Lung microvascular endothelial cell (primary cell): Measurements from ENCODE around the gene UBE2E2. TPM values are rescaled to one million over a fixed set of nuclear protein-coding genes. Genes with fewer than 3 reads are reported as not detected.
A peak's percentile ranks its signal among the peaks of the same experiment; 100 is the strongest.

Experiments used
- DNase-seq, 2 donors: peaks; one replicate each; pipeline versions ENCODE4 v3.0.0 to v3.0.0-alpha.2; 2010; ENCODE audit warnings: low read depth in 2 of 2
- total RNA-seq: library from RNA; depleted of rRNA; stranded (reverse); fragments of >200 nt; gene quantifications from 2 replicates; pipeline ENCODE4 v1.2.1, GENCODE V29; 2014

Gene UBE2E2
- total RNA-seq, 1 donor from 2014 or later: 20.4 TPM

- DNase-seq: no peak
These were observed 186.0 kb downstream of the UBE2E2 start for GRCh38 chr3:23389089-23389488.

GRCh38 chr3:23389686-23390085 is 186.6 kb downstream of the UBE2E2 start:
- no peak for DNase-seq

- no peak for DNase-seq
These were observed 187.3 kb downstream of the UBE2E2 start for GRCh38 chr3:23390446-23390845.

GRCh38 chr3:23390989-23391553 is 187.9 kb downstream of the UBE2E2 start:
- no peak for DNase-seq

DNA sequence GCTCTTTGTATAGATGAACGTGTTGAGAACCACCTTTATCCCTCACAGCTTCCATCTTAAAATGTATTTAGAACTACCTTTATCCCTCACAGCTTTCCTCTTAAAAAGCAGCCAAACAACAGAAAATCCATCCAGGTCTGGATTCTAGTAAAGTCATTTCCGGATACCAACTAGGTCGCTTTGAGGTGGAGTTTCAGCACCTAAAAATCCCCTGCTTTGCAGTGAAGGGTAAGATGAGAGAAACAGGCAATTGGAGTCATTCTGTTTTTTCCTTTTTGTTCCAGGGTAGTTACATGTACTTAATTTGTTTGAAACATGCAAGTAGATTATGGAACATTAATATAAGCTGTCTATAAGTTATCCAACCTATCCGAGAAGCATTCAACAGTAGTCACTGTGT is 192.0 kb downstream of the UBE2E2 start:
- DNase-seq: no peak

GRCh38 chr3:23396746-23397145 is 193.6 kb downstream of the UBE2E2 start:
- peak; percentile 15 to 44 for DNase-seq

- no peak for DNase-seq
These were observed 196.1 kb downstream of the UBE2E2 start for GRCh38 chr3:23399221-23399620.

DNA sequence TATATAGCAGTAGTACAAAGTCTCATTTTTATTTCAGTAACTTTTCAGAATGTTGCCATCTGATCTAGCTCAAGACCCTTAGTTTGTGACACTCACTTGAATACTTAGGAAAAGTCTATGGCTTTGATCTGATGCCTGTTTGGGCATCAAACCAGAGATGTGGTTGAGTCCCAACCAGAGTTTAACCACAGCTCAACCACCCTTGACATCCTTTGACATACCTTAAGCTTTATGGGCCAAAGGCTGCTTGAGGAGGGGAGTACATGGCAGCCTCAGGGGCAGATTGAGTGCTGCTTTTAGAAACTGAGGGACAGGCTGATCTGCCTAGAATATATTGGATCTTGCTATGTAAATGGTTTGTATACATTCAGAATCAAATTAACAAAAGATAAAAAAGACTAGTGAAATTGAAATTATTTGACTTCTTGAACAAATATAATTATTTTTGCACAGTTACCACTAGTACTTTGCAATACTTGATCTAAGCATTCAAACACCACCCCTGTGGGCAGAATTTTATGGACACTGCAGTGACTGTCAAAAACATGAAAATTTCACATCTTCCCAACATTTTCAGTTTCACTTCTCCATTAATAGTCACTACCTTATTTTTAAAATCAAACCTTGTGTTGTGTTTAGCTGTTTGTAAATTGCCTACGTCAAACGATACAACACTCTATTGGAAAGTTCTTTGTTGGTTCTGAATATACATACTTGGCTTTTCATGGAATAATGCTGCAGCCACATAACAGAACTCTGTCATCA is 199.8 kb downstream of the UBE2E2 start:
- DNase-seq: no peak

DNA sequence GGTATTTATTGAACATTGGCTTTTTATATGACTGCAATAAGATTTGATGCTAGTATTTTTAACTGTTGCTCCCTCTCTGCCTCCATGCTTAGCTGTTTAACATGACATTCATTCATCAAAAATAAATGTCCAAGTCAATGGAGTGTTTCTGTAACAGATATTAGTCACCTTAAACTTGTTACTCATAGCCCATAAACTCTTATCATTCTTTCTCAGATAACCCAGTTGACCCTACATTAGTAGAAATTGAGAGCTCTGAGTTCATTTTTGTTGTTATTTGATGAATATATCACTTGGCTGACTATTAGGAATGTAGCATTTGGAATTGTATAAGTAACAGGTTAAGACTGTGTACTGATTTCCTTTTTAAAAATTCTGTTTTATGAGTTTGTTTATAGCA is 201.1 kb downstream of the UBE2E2 start:
- DNase-seq: no peak

GRCh38 chr3:23405081-23405480 is 202.0 kb downstream of the UBE2E2 start:
- DNase-seq: no peak

- peak in 1 of 2 donors; percentile 13 for DNase-seq
These were observed 203.5 kb downstream of the UBE2E2 start for GRCh38 chr3:23406601-23407000.

GRCh38 chr3:23418026-23418425 is 214.9 kb downstream of the UBE2E2 start:
- DNase-seq: no peak

- DNase-seq: peak in 1 of 2 donors; percentile 65
These were observed 218.8 kb downstream of the UBE2E2 start for GRCh38 chr3:23421811-23422516.

DNA sequence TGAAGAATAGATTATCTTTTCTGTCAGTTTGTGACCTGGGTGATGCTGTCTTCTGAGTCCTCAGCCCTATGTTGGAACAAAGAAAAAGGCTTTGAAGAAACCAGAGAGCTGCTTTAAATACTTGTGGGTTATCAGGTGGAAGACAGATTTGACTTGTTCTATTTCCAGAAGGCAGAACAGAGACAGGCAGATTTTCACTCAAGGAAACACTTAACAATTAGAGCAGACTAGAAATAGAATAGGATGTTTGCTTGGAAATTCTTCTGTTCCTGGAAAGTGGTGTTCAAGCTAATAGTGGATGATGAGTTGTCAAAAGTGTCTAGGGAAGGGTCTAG is 219.4 kb downstream of the UBE2E2 start:
- DNase-seq: peak in 1 of 2 donors; percentile 10

DNA sequence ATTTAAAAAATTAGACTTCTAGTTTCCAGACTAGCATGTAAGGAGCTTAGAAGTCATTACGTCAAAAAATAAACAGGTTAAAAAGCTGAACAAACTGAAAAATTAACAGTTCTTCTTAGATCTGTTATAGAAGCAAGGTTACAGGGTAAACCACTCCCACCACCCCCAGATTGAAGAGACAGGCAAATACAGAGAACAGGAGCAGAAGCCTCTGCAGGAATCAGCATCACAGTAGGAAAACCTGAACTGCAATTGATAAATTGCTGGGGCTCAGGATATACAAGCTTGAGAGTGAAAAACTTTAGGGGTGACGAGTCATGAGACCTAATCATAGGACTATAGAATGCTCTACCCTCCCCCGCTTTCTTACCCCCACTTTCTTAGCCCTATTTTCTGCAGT is 222.3 kb downstream of the UBE2E2 start:
- DNase-seq: no peak

DNA sequence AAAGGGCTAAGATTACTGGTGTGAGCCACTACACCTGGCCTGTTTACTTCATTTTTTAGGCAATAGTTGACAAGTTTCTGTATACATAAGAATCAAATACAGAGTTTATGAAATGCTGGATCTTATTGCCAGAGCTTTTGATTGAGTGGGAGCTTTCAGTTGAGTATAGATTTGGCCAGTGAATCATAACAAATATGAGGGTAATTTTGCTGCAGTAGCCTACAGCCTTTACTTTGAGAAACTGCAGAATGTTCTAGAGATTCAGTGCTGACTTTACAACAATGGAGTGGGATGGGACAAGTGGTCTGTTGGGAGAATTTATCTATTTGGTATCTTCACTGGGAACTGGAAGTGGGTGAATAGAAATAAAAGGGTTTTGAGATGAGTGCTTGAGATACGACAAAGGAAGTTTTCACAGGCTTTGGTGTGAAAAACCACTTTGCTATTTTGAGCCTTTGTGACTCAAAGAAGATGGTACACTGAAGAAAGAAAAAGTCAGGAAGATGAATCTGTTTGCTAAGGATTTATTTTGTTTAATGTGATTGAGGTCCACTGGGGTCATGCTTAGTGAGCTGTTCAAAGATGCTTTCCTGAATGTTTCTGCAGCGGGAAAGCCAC is 227.8 kb downstream of the UBE2E2 start:
- DNase-seq: peak in 1 of 2 donors; percentile 52

DNA sequence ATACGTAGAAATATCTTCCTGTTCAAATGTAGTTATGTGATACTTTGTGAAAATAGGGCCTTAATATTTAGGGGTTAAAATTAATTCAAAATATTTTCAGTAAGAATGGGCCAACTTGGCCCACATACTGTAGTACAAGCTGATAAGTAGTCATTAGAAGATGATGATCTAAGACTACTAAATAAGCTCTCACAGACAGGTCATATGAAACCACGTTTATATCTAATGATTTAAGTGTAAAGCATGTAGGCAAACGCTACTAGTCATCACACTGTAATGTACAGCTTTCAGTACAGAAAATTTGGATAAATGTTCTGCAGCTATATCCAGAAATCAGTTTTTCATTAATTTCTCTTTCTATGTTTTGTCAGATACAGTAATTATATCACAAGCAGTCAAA is 228.6 kb downstream of the UBE2E2 start:
- no peak for DNase-seq

GRCh38 chr3:23435318-23435717 is 232.2 kb downstream of the UBE2E2 start:
- peak in 1 of 2 donors; percentile 12 for DNase-seq

DNA sequence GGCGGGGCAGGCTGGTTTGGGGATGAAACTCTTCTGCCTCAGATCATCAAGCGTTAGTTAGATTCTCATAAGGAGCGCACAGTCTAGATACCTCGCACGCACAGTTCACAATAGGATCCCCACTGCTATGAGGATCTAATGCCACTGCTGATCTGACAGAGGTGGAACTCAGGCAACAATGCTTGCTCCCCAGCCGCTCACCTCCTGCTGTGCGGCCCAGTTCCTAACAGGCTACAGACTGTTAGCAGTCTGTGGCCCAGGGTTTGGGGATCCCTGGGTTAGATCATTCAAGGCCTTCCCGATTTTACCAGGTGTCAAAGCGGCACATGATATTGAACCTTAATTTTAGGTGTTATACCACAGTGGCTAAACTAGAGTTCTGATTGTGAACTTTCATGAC is 232.8 kb downstream of the UBE2E2 start:
- DNase-seq: no peak

DNA sequence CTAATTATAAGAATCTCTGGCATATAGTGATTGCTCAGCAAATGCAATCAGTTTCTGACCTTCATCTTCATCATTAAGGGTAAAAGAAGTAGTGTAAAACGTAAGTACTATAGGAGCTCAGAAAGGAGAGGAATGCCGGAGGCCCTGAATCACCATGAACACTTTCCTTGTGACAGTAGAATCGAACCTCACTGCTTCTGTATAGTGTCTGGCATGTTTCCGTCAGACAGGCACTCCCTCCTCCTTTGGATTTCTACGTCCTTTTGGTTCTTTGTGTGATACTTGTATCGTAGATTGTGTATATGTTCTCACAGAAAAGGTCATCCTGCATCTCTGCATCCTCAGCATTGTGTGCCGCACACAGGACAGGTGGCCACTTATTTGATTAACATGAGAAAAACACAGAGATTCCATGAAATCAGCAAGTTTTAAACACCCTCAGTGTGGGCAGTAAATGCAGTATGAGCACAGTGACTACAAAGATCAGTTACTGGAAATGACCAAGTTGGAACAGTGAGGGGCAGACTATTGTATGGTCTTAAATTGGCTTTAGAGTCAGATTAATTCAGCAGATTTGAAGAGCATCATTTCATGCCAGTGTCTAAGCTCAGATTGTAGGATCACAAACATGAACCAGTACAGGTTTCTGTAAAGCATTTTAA is 234.5 kb downstream of the UBE2E2 start:
- DNase-seq: no peak

DNA sequence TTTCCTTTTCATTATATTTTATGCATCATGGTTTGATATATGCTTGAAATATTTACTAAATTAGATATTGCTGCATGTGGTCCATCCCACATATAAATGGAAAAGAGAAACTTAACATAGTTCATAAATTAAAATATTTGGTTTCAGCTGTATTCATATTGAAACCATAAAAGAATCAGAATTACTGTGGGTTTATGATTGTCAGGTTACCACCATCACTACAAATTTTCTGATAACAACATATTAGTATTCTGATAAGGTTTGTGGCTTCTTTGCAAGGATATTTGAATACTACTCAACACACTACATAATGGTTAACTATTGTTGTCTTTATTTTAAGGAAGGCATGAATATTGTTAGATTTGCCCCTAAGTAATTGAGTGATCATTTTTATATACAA is 235.5 kb downstream of the UBE2E2 start:
- no peak for DNase-seq

- DNase-seq: peak; percentile 72 to 92
These were observed 236.0 kb downstream of the UBE2E2 start for GRCh38 chr3:23439080-23439479.
